ENCODE measurements around the gene SNX5. TPM values are rescaled to one million over a fixed set of nuclear protein-coding genes. Genes with fewer than 3 reads are reported as not detected.

SNX5 gene
- total and polyA plus RNA-seq, 10 of the 15 experiments (the other 5 are each of a cell fraction or from before 2014, with no cell fraction given): 92.9 to 316 (median 245) TPM

GRCh38 chr20:18005990-18006364, 37.4 kb upstream of the SNX5 start:
- CTCF ChIA-PET: interaction anchor here (0.7 to 2.8 kb wide), 4 partner anchors 11 to 106 kb away, joined by 3 to 27 read pairs (median 4); no protein-coding TSS in a partner anchor

More at GRCh38 chr20:18005990-18006364, 37.4 kb upstream of the SNX5 start:
- no TSS peak for BruUV-seq (replicated peaks)
- POLR2A ChIA-PET: interaction anchor here (0.6 to 0.9 kb wide), 5 partner anchors 44 to 1678 kb away, joined by 3 to 4 read pairs (median 3); partner anchors contain the start of gene SEC23B
- H3K4me2 ChIP-seq (ENCODE audit: control insufficient read depth, insufficient read depth): peak overlapping the region; percentile 92; the same call in 1 of the 2 replicates
- TF ChIP-seq PBX3 (IDR thresholded peaks at IDR 0.05; ENCODE audit: insufficient replicate concordance, low read depth, low read length): no peak
- TF ChIP-seq MXI1 (IDR thresholded peaks at IDR 0.05; ENCODE audit: low read depth, low read length): no peak
- TF ChIP-seq POLR2AphosphoS2 (IDR thresholded peaks at IDR 0.05; ENCODE audit: low read depth, low read length): no peak
- SMC1A ChIA-PET (ENCODE audit: uncharacterized antibody, unreplicated experiment): interaction anchor here (1.3 to 4.0 kb wide), 4 partner anchors 12 to 358 kb away, joined by 3 to 29 read pairs (median 5); no protein-coding TSS in a partner anchor
- ATAC-seq (no peak), DNase-seq (ENCODE audit: low read depth, low spot score) (no peak), FAIRE-seq (no peak)
- H3K36me3 ChIP-seq (ENCODE audit: control insufficient read depth in 2 of 2, insufficient read depth in 2 of 2, low read length in 1 of 2): no peaks in the 10 kb centered on the region
- H3K4me3 ChIP-seq: no peak overlapping the region
- in situ Hi-C loops (cut with MboI) (no loop called here), intact Hi-C loops (cut with micrococcal nuclease; ENCODE audit: unreplicated experiment) (loop anchor here (10.0 kb wide), 1 partner anchor 279 kb away; the partner anchor contains the start of gene ZNF133)
- no peaks in the 10 kb centered on the region for H3K79me2 ChIP-seq (ENCODE audit: control insufficient read depth, insufficient read depth, low read length)
- 73% methylated on average over 6 of the region's 6 CpGs for WGBS (ENCODE audit: insufficient coverage, insufficient replicate concordance, low lambda C conversion rate, missing lambda C conversion rate)
- peak overlapping the region; percentile 67 for H3K27ac ChIP-seq (ENCODE audit: control insufficient read depth, insufficient read depth)
- H3K9ac ChIP-seq (ENCODE audit: control insufficient read depth, insufficient read depth, low read length): no peak overlapping the region; the same call in 1 of the 2 replicates
- no peaks in the 10 kb centered on the region for H3K27me3 ChIP-seq (replicated peaks in 1 of 2; ENCODE audit: control insufficient read depth in 2 of 2, insufficient read depth in 2 of 2, low read length in 1 of 2)
- peaks cover 31% of the 10 kb centered on the region for H3K4me1 ChIP-seq (ENCODE audit: control insufficient read depth, insufficient read depth, low read length)
- H4K20me1 ChIP-seq (ENCODE audit: control insufficient read depth, insufficient read depth): no peaks in the 10 kb centered on the region
- H3K9me3 ChIP-seq (replicated peaks; ENCODE audit: control insufficient read depth, insufficient read depth, low read length): no peaks in the 10 kb centered on the region
- RAD21 ChIA-PET (ENCODE audit: unreplicated experiment): interaction anchor here (0.9 to 3.0 kb wide), 8 partner anchors 10 to 501 kb away, joined by 3 to 12 read pairs (median 5); partner anchors contain the start of genes KAT14 and PET117
- H2AFZ ChIP-seq (ENCODE audit: control insufficient read depth, low read depth, low read length): no peak overlapping the region
